Measurements from ENCODE around the gene GFOD2.

DNA sequence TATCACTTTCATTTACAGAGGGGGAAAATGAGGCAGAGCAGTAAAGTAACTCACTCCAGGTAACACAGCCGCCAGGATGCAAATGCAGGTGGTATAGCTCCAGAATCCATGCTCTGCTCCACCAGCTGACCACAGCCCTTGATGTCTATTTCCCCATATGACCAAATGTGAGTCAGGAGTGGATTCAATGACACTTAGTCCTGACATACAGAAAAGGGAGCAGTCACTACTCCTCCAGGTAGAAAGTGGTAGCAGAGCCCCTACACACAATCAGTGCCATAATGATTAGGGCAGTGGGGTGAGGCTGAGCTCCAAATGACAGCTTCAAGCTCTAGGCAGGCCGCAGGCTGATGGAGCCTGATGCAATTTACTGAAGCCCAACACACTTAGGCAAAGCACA lies 43.3 kb upstream of the GFOD2 start:
- TF ChIP-seq, protein P1, sequence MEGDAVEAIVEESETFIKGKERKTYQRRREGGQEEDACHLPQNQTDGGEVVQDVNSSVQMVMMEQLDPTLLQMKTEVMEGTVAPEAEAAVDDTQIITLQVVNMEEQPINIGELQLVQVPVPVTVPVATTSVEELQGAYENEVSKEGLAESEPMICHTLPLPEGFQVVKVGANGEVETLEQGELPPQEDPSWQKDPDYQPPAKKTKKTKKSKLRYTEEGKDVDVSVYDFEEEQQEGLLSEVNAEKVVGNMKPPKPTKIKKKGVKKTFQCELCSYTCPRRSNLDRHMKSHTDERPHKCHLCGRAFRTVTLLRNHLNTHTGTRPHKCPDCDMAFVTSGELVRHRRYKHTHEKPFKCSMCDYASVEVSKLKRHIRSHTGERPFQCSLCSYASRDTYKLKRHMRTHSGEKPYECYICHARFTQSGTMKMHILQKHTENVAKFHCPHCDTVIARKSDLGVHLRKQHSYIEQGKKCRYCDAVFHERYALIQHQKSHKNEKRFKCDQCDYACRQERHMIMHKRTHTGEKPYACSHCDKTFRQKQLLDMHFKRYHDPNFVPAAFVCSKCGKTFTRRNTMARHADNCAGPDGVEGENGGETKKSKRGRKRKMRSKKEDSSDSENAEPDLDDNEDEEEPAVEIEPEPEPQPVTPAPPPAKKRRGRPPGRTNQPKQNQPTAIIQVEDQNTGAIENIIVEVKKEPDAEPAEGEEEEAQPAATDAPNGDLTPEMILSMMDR (IDR thresholded peaks at IDR 0.05; ENCODE audit: control extremely low read depth in 1 of 3, insufficient read depth in 1 of 3, low read depth in 1 of 3, low read length in 3 of 3): no peak
- TF ChIP-seq CHD2 (IDR thresholded peaks at IDR 0.05; ENCODE audit: low read length) (no peak), JUN (IDR thresholded peaks at IDR 0.05; ENCODE audit: low read depth, low read length) (no peak), EP300 (IDR thresholded peaks at IDR 0.05; ENCODE audit: borderline replicate concordance in 1 of 2, low read depth in 2 of 2, low read length in 2 of 2) (no peak), KDM4A (IDR thresholded peaks at IDR 0.05; ENCODE audit: low read depth, low read length, severe bottlenecking) (no peak)

Data from H1 (cell line).